ENCODE measurements around the gene ZIM2. TPM values are rescaled to one million over a fixed set of nuclear protein-coding genes. Genes with fewer than 3 reads are reported as not detected.
"Not testable (repeated sequence)": the region's sequence is repeated elsewhere in the genome, so short reads cannot be mapped to it uniquely, and the experiment has no call there.

The ZIM2 gene
- total and polyA plus RNA-seq, 10 of the 15 experiments (the other 5 are each of a cell fraction or from before 2014, with no cell fraction given) = not detected

DNA sequence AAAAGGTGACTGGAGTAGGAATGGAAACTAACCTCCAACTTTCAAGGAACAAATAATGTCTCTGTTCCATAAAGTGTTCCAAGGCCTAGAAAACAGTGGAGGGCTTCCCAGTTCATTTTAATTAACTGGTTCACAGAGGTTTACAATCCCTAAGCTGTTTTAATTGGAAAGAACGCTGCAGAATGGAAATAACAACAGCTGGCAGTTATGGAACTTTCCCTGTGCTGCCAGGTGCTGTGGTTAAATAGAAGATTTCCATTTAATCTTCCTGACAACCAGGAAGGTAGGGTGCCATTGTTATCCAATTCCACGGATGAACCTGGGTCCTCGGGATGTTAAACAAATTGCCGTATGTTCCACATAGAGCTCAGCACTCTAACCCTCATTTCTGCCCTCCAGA is 22.2 kb upstream of the ZIM2 start:
- Histone ChIP-seq H3K9ac (ENCODE audit: control insufficient read depth, insufficient read depth, low read length) (no peak overlapping the region), H3K9me3 (replicated peaks; ENCODE audit: control insufficient read depth, insufficient read depth, low read length) (no peaks in the 10 kb centered on the region; the same call in 2 of the 3 replicates), H3K4me3 (no peak overlapping the region), H3K4me2 (ENCODE audit: control insufficient read depth, insufficient read depth) (no peak overlapping the region), H4K20me1 (ENCODE audit: control insufficient read depth, insufficient read depth) (no peaks in the 10 kb centered on the region), H3K79me2 (ENCODE audit: control insufficient read depth, insufficient read depth, low read length) (no peaks in the 10 kb centered on the region), H3K36me3 (ENCODE audit: control insufficient read depth in 2 of 2, insufficient read depth in 2 of 2, low read length in 1 of 2) (no peaks in the 10 kb centered on the region), H3K27me3 (replicated peaks in 1 of 2; ENCODE audit: control insufficient read depth in 2 of 2, insufficient read depth in 2 of 2, low read length in 1 of 2) (no peaks in the 10 kb centered on the region), H3K27ac (ENCODE audit: control insufficient read depth, insufficient read depth) (no peak overlapping the region), H3K4me1 (ENCODE audit: control insufficient read depth, insufficient read depth, low read length) (no peaks in the 10 kb centered on the region), H2AFZ (ENCODE audit: control insufficient read depth, low read depth, low read length) (no peak overlapping the region)
- CTCF ChIA-PET = no interaction called here
- SMC1A ChIA-PET (ENCODE audit: uncharacterized antibody, unreplicated experiment) = interaction anchor here (0.9 kb wide), 1 partner anchor 12 kb away, joined by 3 read pairs; no protein-coding TSS in a partner anchor
- 30% methylated on average over 4 of the region's 4 CpGs for WGBS (ENCODE audit: insufficient coverage, insufficient replicate concordance, low lambda C conversion rate, missing lambda C conversion rate)
- POLR2A ChIA-PET = no interaction called here
- no peak for ATAC-seq
- in situ Hi-C loops (cut with MboI) = no loop called here
- RAD21 ChIA-PET (ENCODE audit: unreplicated experiment) = no interaction called here
- intact Hi-C loops (cut with micrococcal nuclease; ENCODE audit: unreplicated experiment) = no loop called here
- no TSS peak for BruUV-seq (replicated peaks)
- no peak for TF ChIP-seq NR2C1 (IDR thresholded peaks at IDR 0.05)
- TF ChIP-seq, protein P1, sequence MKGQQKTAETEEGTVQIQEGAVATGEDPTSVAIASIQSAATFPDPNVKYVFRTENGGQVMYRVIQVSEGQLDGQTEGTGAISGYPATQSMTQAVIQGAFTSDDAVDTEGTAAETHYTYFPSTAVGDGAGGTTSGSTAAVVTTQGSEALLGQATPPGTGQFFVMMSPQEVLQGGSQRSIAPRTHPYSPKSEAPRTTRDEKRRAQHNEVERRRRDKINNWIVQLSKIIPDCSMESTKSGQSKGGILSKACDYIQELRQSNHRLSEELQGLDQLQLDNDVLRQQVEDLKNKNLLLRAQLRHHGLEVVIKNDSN (IDR thresholded peaks at IDR 0.05; ENCODE audit: borderline replicate concordance, extremely low read length, insufficient read depth, low read depth, low read length) = no peak
- TF ChIP-seq ZNF207 (IDR thresholded peaks at IDR 0.05; ENCODE audit: borderline replicate concordance) = no peak
- TF ChIP-seq ZSCAN29 (IDR thresholded peaks at IDR 0.05) = no peak
- no peak for TF ChIP-seq ESRRA (IDR thresholded peaks at IDR 0.05; ENCODE audit: low read length)
- TF ChIP-seq STAT3 (IDR thresholded peaks at IDR 0.05; ENCODE audit: low read depth, low read length) = no peak
- TF ChIP-seq, protein P2, sequence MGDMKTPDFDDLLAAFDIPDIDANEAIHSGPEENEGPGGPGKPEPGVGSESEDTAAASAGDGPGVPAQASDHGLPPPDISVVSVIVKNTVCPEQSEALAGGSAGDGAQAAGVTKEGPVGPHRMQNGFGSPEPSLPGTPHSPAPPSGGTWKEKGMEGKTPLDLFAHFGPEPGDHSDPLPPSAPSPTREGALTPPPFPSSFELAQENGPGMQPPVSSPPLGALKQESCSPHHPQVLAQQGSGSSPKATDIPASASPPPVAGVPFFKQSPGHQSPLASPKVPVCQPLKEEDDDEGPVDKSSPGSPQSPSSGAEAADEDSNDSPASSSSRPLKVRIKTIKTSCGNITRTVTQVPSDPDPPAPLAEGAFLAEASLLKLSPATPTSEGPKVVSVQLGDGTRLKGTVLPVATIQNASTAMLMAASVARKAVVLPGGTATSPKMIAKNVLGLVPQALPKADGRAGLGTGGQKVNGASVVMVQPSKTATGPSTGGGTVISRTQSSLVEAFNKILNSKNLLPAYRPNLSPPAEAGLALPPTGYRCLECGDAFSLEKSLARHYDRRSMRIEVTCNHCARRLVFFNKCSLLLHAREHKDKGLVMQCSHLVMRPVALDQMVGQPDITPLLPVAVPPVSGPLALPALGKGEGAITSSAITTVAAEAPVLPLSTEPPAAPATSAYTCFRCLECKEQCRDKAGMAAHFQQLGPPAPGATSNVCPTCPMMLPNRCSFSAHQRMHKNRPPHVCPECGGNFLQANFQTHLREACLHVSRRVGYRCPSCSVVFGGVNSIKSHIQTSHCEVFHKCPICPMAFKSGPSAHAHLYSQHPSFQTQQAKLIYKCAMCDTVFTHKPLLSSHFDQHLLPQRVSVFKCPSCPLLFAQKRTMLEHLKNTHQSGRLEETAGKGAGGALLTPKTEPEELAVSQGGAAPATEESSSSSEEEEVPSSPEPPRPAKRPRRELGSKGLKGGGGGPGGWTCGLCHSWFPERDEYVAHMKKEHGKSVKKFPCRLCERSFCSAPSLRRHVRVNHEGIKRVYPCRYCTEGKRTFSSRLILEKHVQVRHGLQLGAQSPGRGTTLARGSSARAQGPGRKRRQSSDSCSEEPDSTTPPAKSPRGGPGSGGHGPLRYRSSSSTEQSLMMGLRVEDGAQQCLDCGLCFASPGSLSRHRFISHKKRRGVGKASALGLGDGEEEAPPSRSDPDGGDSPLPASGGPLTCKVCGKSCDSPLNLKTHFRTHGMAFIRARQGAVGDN (IDR thresholded peaks at IDR 0.05) = no peak
- no peak for TF ChIP-seq ZNF217 (IDR thresholded peaks at IDR 0.05)
- TF ChIP-seq PAX8 (IDR thresholded peaks at IDR 0.05) = no peak
- no peak for TF ChIP-seq KAT2A (conservative IDR thresholded peaks at IDR 0.05; ENCODE audit: control insufficient read depth, low read depth, low read length)
- DNase-seq (ENCODE audit: low read depth, low spot score) = no peak
- no peak for FAIRE-seq

DNA sequence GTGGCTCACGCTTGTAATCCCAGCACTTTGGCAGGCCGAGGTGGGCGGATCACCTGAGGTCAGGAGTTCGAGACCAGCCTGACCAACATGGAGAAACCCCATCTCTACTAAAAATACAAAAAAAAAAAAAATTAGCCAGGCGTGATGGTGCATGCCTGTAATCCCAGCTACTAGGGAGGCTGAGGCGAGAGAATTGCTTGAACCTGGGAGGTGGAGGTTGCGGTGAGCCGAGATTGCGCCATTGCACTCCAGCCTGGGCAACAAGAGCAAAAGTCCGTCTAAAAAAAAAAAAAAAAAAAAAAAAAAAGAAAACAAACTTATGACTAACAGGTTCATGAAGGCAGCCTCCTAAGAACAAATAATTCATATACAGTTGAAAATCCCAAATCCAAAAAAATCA is 19.9 kb upstream of the ZIM2 start:
- BruUV-seq (replicated peaks); POLR2A ChIA-PET; FAIRE-seq; intact Hi-C loops (cut with micrococcal nuclease; ENCODE audit: unreplicated experiment); H3K9ac ChIP-seq (ENCODE audit: control insufficient read depth, insufficient read depth, low read length); H3K4me3 ChIP-seq; H3K79me2 ChIP-seq (ENCODE audit: control insufficient read depth, insufficient read depth, low read length); H3K4me2 ChIP-seq (ENCODE audit: control insufficient read depth, insufficient read depth); H3K36me3 ChIP-seq (ENCODE audit: control insufficient read depth in 2 of 2, insufficient read depth in 2 of 2, low read length in 1 of 2); in situ Hi-C loops (cut with MboI); DNase-seq (ENCODE audit: low read depth, low spot score); H2AFZ ChIP-seq (ENCODE audit: control insufficient read depth, low read depth, low read length); SMC1A ChIA-PET (ENCODE audit: uncharacterized antibody, unreplicated experiment); H3K27ac ChIP-seq (ENCODE audit: control insufficient read depth, insufficient read depth); H3K9me3 ChIP-seq (replicated peaks; ENCODE audit: control insufficient read depth, insufficient read depth, low read length); RAD21 ChIA-PET (ENCODE audit: unreplicated experiment); H3K4me1 ChIP-seq (ENCODE audit: control insufficient read depth, insufficient read depth, low read length); CTCF ChIA-PET; H4K20me1 ChIP-seq (ENCODE audit: control insufficient read depth, insufficient read depth); ATAC-seq; H3K27me3 ChIP-seq (replicated peaks in 1 of 2; ENCODE audit: control insufficient read depth in 2 of 2, insufficient read depth in 2 of 2, low read length in 1 of 2): not testable (repeated sequence)
- 0% methylated on average over 1 of the region's 10 CpGs for WGBS (ENCODE audit: insufficient coverage, insufficient replicate concordance, low lambda C conversion rate, missing lambda C conversion rate)
